ENCODE measurements around the gene NADK. TPM values are rescaled to one million over a fixed set of nuclear protein-coding genes. Genes with fewer than 3 reads are reported as not detected.

The NADK gene
- total and polyA plus RNA-seq, 10 of the 15 experiments (the other 5 are each of a cell fraction or from before 2014, with no cell fraction given), result 1.1 to 93.2 (median 46.9) TPM

- TF ChIP-seq MLLT1 (IDR thresholded peaks at IDR 0.05), result no peak
- TF ChIP-seq POLR2A (IDR thresholded peaks at IDR 0.05; ENCODE audit: low read depth, low read length), result peak; percentile 60
- TF ChIP-seq YY1 (IDR thresholded peaks at IDR 0.05; ENCODE audit: low read depth, low read length), result peak; percentile 72; the same call in 1 of the 2 replicates
- peak; percentile 74 for TF ChIP-seq LARP7 (IDR thresholded peaks at IDR 0.05)
- TF ChIP-seq, protein P1, sequence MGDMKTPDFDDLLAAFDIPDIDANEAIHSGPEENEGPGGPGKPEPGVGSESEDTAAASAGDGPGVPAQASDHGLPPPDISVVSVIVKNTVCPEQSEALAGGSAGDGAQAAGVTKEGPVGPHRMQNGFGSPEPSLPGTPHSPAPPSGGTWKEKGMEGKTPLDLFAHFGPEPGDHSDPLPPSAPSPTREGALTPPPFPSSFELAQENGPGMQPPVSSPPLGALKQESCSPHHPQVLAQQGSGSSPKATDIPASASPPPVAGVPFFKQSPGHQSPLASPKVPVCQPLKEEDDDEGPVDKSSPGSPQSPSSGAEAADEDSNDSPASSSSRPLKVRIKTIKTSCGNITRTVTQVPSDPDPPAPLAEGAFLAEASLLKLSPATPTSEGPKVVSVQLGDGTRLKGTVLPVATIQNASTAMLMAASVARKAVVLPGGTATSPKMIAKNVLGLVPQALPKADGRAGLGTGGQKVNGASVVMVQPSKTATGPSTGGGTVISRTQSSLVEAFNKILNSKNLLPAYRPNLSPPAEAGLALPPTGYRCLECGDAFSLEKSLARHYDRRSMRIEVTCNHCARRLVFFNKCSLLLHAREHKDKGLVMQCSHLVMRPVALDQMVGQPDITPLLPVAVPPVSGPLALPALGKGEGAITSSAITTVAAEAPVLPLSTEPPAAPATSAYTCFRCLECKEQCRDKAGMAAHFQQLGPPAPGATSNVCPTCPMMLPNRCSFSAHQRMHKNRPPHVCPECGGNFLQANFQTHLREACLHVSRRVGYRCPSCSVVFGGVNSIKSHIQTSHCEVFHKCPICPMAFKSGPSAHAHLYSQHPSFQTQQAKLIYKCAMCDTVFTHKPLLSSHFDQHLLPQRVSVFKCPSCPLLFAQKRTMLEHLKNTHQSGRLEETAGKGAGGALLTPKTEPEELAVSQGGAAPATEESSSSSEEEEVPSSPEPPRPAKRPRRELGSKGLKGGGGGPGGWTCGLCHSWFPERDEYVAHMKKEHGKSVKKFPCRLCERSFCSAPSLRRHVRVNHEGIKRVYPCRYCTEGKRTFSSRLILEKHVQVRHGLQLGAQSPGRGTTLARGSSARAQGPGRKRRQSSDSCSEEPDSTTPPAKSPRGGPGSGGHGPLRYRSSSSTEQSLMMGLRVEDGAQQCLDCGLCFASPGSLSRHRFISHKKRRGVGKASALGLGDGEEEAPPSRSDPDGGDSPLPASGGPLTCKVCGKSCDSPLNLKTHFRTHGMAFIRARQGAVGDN (IDR thresholded peaks at IDR 0.05), result peak; percentile 68; the same call in 1 of the 2 replicates
- peak; percentile 83 for TF ChIP-seq NRF1 (conservative IDR thresholded peaks at IDR 0.05; ENCODE audit: low read depth, low read length)
- TF ChIP-seq EGR1 (IDR thresholded peaks at IDR 0.05; ENCODE audit: borderline replicate concordance in 1 of 2, low read depth in 2 of 2, low read length in 2 of 2), result peak in 1 of 2 experiments; percentile 32; a peak in 1 of 3 replicates
- TF ChIP-seq SIX5 (IDR thresholded peaks at IDR 0.05; ENCODE audit: low read depth, low read length, severe bottlenecking), result no peak
- TF ChIP-seq BHLHE40 (IDR thresholded peaks at IDR 0.05; ENCODE audit: borderline replicate concordance in 1 of 2, low read depth in 2 of 2, low read length in 1 of 2), result peak in 1 of 2 experiments; percentile 87; a peak in 2 of 4 replicates
- no peak for TF ChIP-seq ZBTB4 (CRISPR knock-in tag; IDR thresholded peaks at IDR 0.05)
Observed at GRCh38 chr1:1777950-1778662, at the start of gene NADK (continued).
